IMR-90 (cell line): ENCODE data around the gene GLE1. TPM values are rescaled to one million over a fixed set of nuclear protein-coding genes. Genes with fewer than 3 reads are reported as not detected.

Source experiments
- ATAC-seq: fragments of 200-7000 bp; cut with Tn5 transposase; 2 replicates; pipeline ENCODE4 v1.9.1; 2020; ENCODE audit warnings: low read depth, mild to moderate bottlenecking, moderate library complexity
- BruUV-seq: library from RNA; stranded (reverse); fragments of 400-500 nt; replicated peaks from 2 replicates; lab custom pipeline; 2021; lab: Mats Ljungman, UMichigan
- CTCF ChIA-PET: fragments of 300-600 bp; formaldehyde crosslinking; extraction: SDS; loops from one replicate; lab custom pipeline; 2021; ENCODE audit warnings: antibody characterized with exemption; lab: Yijun Ruan, JAX
- POLR2A ChIA-PET: fragments of 300-600 bp; sonication (Branson Sonifier 250); formaldehyde crosslinking; loops from one replicate; lab custom pipeline; 2022; ENCODE audit warnings: antibody characterized with exemption; ENCODE audit not compliant: unreplicated experiment; lab: Charles Lee
- DNase-seq: peaks from one replicate; pipeline ENCODE4 v3.0.0; 2013
- H2AFZ ChIP-seq: replicated peaks from 2 replicates; pipeline ENCODE3; 2013; ENCODE audit warnings: low read length, mild to moderate bottlenecking; ENCODE audit not compliant: poor library complexity
- H2AK5ac ChIP-seq: 2 replicates; pipeline ENCODE4 v1.6.1; 2013; ENCODE audit warnings: low read depth, low read length, inconsistent platforms
- H2AK9ac ChIP-seq: replicated peaks from 2 replicates; pipeline ENCODE3; 2013; ENCODE audit warnings: mild to moderate bottlenecking, low read depth, low read length, moderate library complexity; ENCODE audit not compliant: poor library complexity
- H2BK120ac ChIP-seq: 2 replicates; pipeline ENCODE4 v1.6.1; 2013; ENCODE audit warnings: low read depth, low read length, inconsistent platforms
- H2BK15ac ChIP-seq: 3 replicates; pipeline ENCODE4 v1.6.1; 2013; ENCODE audit warnings: low read depth, low read length, inconsistent platforms
- H2BK20ac ChIP-seq: 2 replicates; pipeline ENCODE4 v1.6.1; 2013; ENCODE audit warnings: low read depth, mild to moderate bottlenecking, inconsistent platforms, low read length, moderate library complexity
- H2BK5ac ChIP-seq: 2 replicates; pipeline ENCODE4 v1.6.1; 2013; ENCODE audit warnings: mild to moderate bottlenecking, low read depth, low read length, inconsistent platforms; ENCODE audit not compliant: poor library complexity, severe bottlenecking
- H3K14ac ChIP-seq: replicated peaks from 2 replicates; pipeline ENCODE4 v1.6.1; 2013; ENCODE audit warnings: low read depth, low read length, inconsistent platforms
- H3K18ac ChIP-seq: 2 replicates; pipeline ENCODE4 v1.6.1; 2013; ENCODE audit warnings: low read depth, low read length, control low read depth
- H3K23ac ChIP-seq: 2 replicates; pipeline ENCODE4 v1.6.1; 2013; ENCODE audit warnings: low read depth, low read length, inconsistent platforms
- H3K27ac ChIP-seq: 2 replicates; pipeline ENCODE4 v1.5.1; 2013; ENCODE audit warnings: mild to moderate bottlenecking, control low read depth, low read length; ENCODE audit not compliant: insufficient read depth
- H3K27me3 ChIP-seq: 2 replicates; pipeline ENCODE4 v1.6.1; 2013; ENCODE audit warnings: low read length; ENCODE audit not compliant: control insufficient read depth, insufficient read depth
- H3K36me3 ChIP-seq: 2 replicates; pipeline ENCODE4 v1.6.1; 2013; ENCODE audit warnings: low read length, mixed read lengths; ENCODE audit not compliant: control insufficient read depth, insufficient read depth
- H3K4ac ChIP-seq: 2 replicates; pipeline ENCODE4 v1.6.1; 2013; ENCODE audit warnings: low read depth, low read length, inconsistent platforms
- H3K4me1 ChIP-seq: 2 replicates; pipeline ENCODE4 v1.6.1; 2013; ENCODE audit warnings: low read length, mixed read lengths; ENCODE audit not compliant: control insufficient read depth, insufficient read depth
- H3K4me2 ChIP-seq: 2 replicates; pipeline ENCODE4 v1.6.1; 2013; ENCODE audit warnings: low read depth, mild to moderate bottlenecking, control low read depth, low read length, moderate library complexity
- H3K4me3 ChIP-seq: 2 replicates; pipeline ENCODE4 v1.5.1; 2013; ENCODE audit warnings: low read depth, mild to moderate bottlenecking, control low read depth, low read length, moderate library complexity; ENCODE audit not compliant: insufficient read depth
- H3K56ac ChIP-seq: 2 replicates; pipeline ENCODE4 v1.6.1; 2013; ENCODE audit warnings: low read length, inconsistent platforms; ENCODE audit not compliant: insufficient read depth; ENCODE audit errors: extremely low read depth
- H3K79me1 ChIP-seq, 2 experiments: 2 replicates each; pipeline ENCODE4 v1.6.1; 2013; ENCODE audit warnings: low read length in 2 of 2, inconsistent platforms in 1 of 2, low read depth in 1 of 2
- H3K9ac ChIP-seq: 2 replicates; pipeline ENCODE4 v1.6.1; 2013; ENCODE audit warnings: low read depth, low read length, control low read depth
- H3K9me1 ChIP-seq: 2 replicates; pipeline ENCODE4 v1.6.1; 2013; ENCODE audit warnings: low read length, inconsistent platforms; ENCODE audit not compliant: insufficient read depth
- H3K9me3 ChIP-seq: 2 replicates; pipeline ENCODE4 v1.6.1; 2013; ENCODE audit warnings: low read length; ENCODE audit not compliant: control insufficient read depth, insufficient read depth
- H4K20me1 ChIP-seq: 2 replicates; pipeline ENCODE4 v1.6.1; 2013; ENCODE audit warnings: low read length, inconsistent platforms; ENCODE audit not compliant: insufficient read depth
- H4K5ac ChIP-seq: 2 replicates; pipeline ENCODE4 v1.6.1; 2013; ENCODE audit warnings: mild to moderate bottlenecking, low read depth, low read length, control low read depth
- H4K8ac ChIP-seq, 2 experiments: 2 replicates each; pipeline ENCODE4 v1.6.1; 2013; ENCODE audit warnings: low read depth in 2 of 2, low read length in 2 of 2, control low read depth in 1 of 2, inconsistent platforms in 1 of 2
- H4K91ac ChIP-seq: 2 replicates; pipeline ENCODE4 v1.6.1; 2013; ENCODE audit warnings: low read depth, low read length, inconsistent platforms; ENCODE audit not compliant: insufficient read depth
- BHLHE40 ChIP-seq: fragments of 150-350 bp; IDR thresholded peaks from 2 replicates; pipeline ENCODE4 v1.6.1; 2016; ENCODE audit warnings: mild to moderate bottlenecking, low read depth, low read length
- CEBPB ChIP-seq: IDR thresholded peaks from 2 replicates; pipeline ENCODE4 v1.6.1; 2012; ENCODE audit warnings: low read depth, low read length, improper control_type of control experiment
- CTCF ChIP-seq: conservative IDR thresholded peaks from 2 replicates; pipeline ENCODE4 v1.5.1; 2012; ENCODE audit warnings: mild to moderate bottlenecking, low read depth, low read length, improper control_type of control experiment
- ELK1 ChIP-seq: fragments of 150-350 bp; IDR thresholded peaks from 2 replicates; pipeline ENCODE4 v1.6.1; 2016; ENCODE audit warnings: low read depth, mild to moderate bottlenecking, low read length, moderate library complexity, borderline replicate concordance
- USF2 ChIP-seq: fragments of 150-350 bp; IDR thresholded peaks from 2 replicates; pipeline ENCODE4 v1.6.1; 2017; ENCODE audit warnings: mild to moderate bottlenecking, antibody characterized with exemption, low read length, low read depth
- WGBS, 2 experiments: methylation state at CpG; one replicate each; pipeline versions ENCODE4 v1.1.5 to v1.1.7; 2013; ENCODE audit warnings: missing lambda C conversion rate in 2 of 2; ENCODE audit not compliant: insufficient read length in 1 of 2; ENCODE audit errors: extremely low coverage in 2 of 2; 5-methylcytosine and 5-hydroxymethylcytosine counted together
- dilution Hi-C: fragments of 300-500 bp; cut with HindIII; formaldehyde crosslinking; loops from one replicate; pipeline ENCODE4 v1.14.3; 2018; ENCODE audit warnings: low sequenced_read_pairs; ENCODE audit not compliant: unreplicated experiment
- in situ Hi-C: fragments of 300-500 bp; cut with MboI; formaldehyde crosslinking; loops from 3 replicates; pipeline ENCODE4 v1.14.3; 2019; ENCODE audit warnings: low sequenced_read_pairs, inconsistent platforms, mixed read lengths
- intact Hi-C: fragments of 100-400 bp; cut with micrococcal nuclease; formaldehyde crosslinking; loops from 2 replicates; pipeline ENCODE4 v1.10.0; 2022
- polyA plus RNA-seq, 3 experiments: library from polyadenylated mRNA; depleted of rRNA; stranded (reverse); fragments of >200 nt; gene quantifications; 2 replicates each; pipeline ENCODE4 v1.2.3, GENCODE V29; 2012; ENCODE audit warnings: low replicate concordance in 1 of 3
- total RNA-seq: library from RNA; depleted of rRNA; stranded (reverse); fragments of >200 nt; gene quantifications from 2 replicates; pipeline ENCODE4 v1.2.3, GENCODE V29; 2012

The GLE1 gene
- total and polyA plus RNA-seq, 2 of the 4 experiments (the other 2 are of a cell fraction) = 14.3 to 39.4 TPM

- H2BK15ac ChIP-seq = no peak overlapping the region
- no peak overlapping the region for H3K56ac ChIP-seq
- DNase-seq (peak; percentile 40), ATAC-seq (no peak)
- peak overlapping the region; percentile 77 for H3K23ac ChIP-seq
- H3K4me3 ChIP-seq = peak overlapping the region; percentile 84
- ChIA-PET POLR2A (no interaction called here), CTCF (no interaction called here)
- H3K14ac ChIP-seq = peak overlapping the region; percentile 80
- no peaks in the 10 kb centered on the region for H4K20me1 ChIP-seq
- peak overlapping the region; percentile 80; the same call in 1 of the 2 replicates for H3K4ac ChIP-seq
- in situ Hi-C loops = no loop called here
- H3K9me1 ChIP-seq = peaks cover 10% of the 10 kb centered on the region
- H2BK5ac ChIP-seq = no peak overlapping the region
- H3K9ac ChIP-seq = peak overlapping the region; percentile 78
- H2BK20ac ChIP-seq = no peak overlapping the region
- BruUV-seq = no TSS peak
- no peak overlapping the region for H4K91ac ChIP-seq
- H3K36me3 ChIP-seq = peaks cover 15% of the 10 kb centered on the region
- TF ChIP-seq BHLHE40 (no peak), ELK1 (no peak), CTCF (no peak), USF2 (peak; percentile 33; the same call in 1 of the 2 replicates), CEBPB (no peak)
- H4K8ac ChIP-seq = peak overlapping the region; percentile 49 to 85; a peak in 2 of 4 replicates
- peaks cover 25 to 34% of the 10 kb centered on the region in 2 experiments for H3K79me1 ChIP-seq
- H3K9me3 ChIP-seq = no peaks in the 10 kb centered on the region
- H2AFZ ChIP-seq = peak overlapping the region; percentile 98
- H2AK9ac ChIP-seq = peak overlapping the region; percentile 70
- no peak overlapping the region for H2BK120ac ChIP-seq
- H3K27me3 ChIP-seq = no peaks in the 10 kb centered on the region
- H3K27ac ChIP-seq = no peak overlapping the region; the same call in 1 of the 2 replicates
- intact Hi-C loops = loop anchor here (2.0 kb wide), 1 partner anchor 53 kb away; no protein-coding TSS in a partner anchor
- H3K18ac ChIP-seq = no peak overlapping the region
- H4K5ac ChIP-seq = no peak overlapping the region
- H3K4me2 ChIP-seq = peak overlapping the region; percentile 91
- peaks cover 4% of the 10 kb centered on the region for H3K4me1 ChIP-seq
- WGBS, 2 experiments = no CpG with 5 or more reads among the region's 6 CpGs
- dilution Hi-C loops = no loop called here
- H2AK5ac ChIP-seq = 0 out of 2 replicates have a peak overlapping the region, but pooled peaks have one; percentile 44
These were observed 871 bp downstream of the GLE1 start for GRCh38 chr9:128505414-128505765.
